Ammon's horn (tissue), 1 donor: Measurements from ENCODE around the gene GRID1.

Experiments used
- DNase-seq: peaks from one replicate; pipeline ENCODE4 v3.0.0-alpha.2; 2016; ENCODE audit warnings: low spot score

The GRID1 gene

GRCh38 chr10:85926136-85926535 is 440.5 kb downstream of the GRID1 start:
- DNase-seq = no peak

GRCh38 chr10:85925201-85925750 is 441.3 kb downstream of the GRID1 start:
- DNase-seq = no peak

- no peak for DNase-seq
Measured at GRCh38 chr10:85924382-85925102, 442.1 kb downstream of the GRID1 start.

DNA sequence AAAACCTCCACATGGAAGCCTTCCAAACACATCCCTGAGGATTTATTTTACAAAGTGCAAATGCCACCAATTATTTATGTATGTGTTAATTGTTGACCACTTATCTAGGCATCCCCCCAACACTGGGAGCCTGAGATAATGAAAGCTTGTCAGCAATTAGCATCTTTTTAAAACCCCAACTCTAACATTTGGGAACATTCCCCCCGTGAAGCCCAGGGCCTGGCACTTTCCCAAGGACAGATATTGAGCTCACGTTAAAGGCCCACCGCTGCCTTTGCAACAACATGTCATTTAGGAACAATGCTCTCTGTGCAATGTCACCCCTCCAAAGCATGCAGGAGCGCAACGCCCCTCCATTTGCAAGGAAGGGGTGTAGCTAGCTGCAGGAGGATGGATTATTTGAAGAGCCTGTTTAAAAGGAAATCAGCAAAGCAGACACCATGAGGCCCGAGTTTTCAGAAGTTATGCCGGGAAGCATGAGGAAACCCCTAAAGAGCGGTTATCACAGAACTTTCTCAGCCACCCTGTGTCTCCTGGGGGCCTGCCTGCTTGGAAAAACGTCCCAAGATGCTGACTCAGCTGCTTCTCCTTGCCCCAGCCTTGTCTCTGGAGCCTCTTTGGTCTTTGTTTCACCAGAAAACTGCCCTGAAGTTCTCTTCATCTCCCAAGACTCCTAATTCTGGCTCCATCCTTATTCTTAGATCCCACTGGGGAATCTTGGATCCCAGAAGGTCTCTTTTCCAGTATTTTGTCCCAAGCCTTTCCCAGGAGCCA is 444.1 kb downstream of the GRID1 start:
- DNase-seq = no peak

DNA sequence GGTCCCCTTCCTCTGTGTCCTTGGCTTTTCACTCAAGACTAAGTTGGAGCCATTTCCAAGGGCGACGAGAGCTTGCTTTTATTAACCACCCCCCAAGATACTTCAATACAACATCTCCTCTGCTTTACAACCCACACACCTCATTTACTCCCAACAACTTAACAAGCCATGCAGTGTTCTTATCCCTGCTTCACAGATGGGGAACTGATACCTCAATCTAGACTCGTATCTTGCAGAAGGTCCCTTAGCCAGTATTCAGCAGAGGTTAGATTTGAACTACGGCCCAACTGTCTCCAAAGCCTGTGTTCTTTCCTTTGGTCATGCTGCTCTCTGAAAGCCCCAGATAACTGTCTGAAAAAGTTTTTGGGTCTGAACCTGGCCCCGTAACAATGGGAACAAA is 444.8 kb downstream of the GRID1 start:
- DNase-seq = no peak

GRCh38 chr10:85920311-85920710 is 446.3 kb downstream of the GRID1 start:
- DNase-seq = no peak

GRCh38 chr10:85919491-85920021 is 447.0 kb downstream of the GRID1 start:
- DNase-seq = peak; percentile 36

DNA sequence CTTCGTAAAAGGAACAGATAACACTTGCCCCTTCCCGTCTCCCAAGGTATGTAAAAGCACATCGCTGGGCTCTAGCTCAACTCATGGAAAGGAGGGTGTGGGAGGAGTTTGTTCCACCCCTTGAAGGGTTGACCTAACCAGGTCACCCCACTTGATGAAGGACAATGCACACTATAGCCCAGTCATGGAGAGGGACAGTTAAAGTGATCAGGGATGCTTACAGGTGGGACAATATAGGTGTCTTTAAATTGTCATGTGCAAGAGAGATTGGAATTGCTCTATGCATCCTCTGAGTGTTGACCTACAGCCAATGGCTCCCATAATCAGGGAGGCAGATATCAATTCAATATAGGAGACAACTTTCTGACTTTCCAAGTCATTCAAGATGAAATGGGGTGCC is 448.2 kb downstream of the GRID1 start:
- DNase-seq = no peak

GRCh38 chr10:85917601-85918000 is 449.0 kb downstream of the GRID1 start:
- no peak for DNase-seq

DNA sequence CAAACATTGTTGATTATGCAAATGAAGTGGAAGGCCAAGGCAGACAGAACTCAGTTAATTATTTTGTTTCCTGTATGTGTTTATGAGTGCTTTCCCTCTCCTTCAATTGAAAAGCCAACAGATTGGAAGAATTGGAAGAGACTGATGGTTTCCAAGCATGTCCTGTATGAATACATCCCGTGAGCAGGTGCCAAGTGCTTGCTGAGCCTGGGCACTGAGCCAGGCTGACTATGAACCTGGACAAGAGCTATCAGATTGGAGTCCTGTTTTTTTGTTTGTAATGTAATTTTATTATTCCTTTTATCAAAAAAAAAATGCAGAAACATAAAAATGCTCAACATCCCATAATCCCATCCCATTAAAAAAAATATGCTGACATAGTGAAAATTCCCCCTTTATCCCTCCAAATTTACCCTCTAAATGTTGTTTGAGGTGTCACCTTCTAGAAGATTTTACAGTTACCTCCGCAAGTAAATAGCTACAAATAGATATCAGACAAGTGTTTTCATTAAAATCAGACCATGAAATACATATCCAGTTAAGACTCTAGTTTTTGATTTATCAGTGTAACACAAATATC is 449.5 kb downstream of the GRID1 start:
- DNase-seq = no peak

GRCh38 chr10:85916286-85916685 is 450.3 kb downstream of the GRID1 start:
- DNase-seq = no peak

DNA sequence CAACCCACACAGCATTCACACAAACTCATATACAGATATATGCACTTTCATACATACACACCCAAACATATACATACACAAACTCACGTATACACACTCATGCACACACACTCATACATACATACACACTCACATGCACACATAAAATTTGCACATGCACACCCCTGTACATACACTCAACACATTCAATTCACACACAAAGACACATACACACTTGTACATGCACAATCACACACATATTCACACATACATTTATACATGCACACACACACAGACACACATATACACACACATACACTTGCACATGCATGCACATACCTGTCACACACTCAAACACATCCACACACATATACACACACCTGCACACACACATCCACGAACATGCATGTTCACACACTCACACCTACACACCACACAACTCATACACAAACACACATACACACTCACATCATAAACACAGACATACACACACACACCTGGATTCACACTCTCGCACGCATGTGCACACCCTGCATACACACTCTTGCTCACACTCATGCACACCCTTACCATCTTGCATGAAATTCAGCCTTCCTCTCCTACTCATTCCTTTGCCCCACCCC is 451.2 kb downstream of the GRID1 start:
- DNase-seq = no peak

DNA sequence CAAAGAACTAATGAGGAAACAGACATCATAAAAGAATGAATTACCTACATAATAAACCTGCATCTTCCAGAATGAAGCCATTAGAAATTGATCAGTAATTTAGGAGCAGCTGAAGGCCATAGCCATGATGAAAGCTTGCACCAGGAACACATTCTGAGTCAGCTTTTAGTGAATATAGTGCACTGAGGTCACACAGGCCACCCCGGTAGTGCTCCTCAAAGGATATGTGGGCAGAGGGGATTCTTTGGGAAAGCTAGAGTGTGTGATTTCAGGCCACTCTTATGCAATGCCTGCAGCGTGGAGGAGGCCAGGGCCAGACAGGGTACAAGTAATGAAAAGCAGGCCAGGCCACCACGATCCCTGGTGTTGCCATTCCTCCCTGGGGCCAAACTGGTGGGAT is 451.9 kb downstream of the GRID1 start:
- no peak for DNase-seq

GRCh38 chr10:85908462-85908861 is 458.1 kb downstream of the GRID1 start:
- DNase-seq = no peak

DNA sequence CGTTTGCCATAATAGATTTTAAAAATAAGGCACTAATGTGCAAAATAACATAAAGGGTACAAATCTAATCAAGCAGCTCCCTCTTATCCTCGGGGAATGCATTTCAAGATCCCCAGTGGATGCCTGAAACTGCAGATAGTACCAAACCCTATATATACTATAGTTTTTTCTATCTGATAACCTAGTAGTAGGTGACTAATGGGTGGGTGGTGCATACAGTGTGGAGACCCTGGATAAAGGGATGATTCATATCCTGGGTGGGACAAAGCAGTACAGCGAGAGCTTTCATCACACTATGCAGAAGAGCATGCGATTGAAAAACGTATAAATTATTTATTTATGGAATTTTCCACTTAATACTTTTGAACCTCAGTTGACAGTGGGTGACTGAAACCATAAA is 464.5 kb downstream of the GRID1 start:
- no peak for DNase-seq

- DNase-seq = no peak
Measured at GRCh38 chr10:85901599-85901998, 465.0 kb downstream of the GRID1 start.

DNA sequence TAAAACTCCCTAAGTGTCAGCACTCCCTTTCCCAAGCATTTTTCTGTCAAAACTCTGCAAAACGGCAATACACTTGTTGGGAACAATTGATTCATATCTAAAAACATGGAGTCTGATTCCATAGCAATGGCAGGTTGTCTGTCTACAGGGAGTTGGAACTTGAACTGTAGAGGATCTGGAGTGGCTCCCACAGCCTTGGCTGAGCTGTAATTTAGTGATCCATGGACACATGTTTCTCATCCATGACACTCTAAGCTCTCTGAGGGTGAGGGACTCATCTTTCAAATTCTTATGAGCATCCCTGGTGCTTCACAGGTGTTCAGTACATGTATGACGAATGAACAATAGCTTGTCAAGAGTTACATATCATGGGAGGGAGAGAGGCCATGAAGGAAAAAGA is 466.1 kb downstream of the GRID1 start:
- no peak for DNase-seq

DNA sequence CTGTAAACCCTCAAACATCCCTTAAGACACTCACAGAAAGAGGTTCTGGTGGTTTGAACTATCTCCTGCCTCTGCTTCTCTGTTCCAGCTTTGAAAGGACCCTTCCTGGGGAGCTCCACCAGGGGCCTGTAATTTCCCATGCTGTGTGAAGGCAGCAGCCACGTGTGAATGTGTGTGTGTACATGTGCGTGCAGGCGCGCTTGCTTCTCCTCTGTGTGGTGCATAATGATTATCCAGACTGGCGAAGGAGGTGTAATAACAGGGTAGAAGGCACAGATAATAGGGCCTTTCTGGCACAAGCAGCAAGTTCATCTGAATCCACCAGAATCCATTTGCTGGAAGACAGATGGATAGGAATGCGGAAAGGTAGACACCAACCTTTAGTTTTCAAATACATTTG is 466.5 kb downstream of the GRID1 start:
- DNase-seq = no peak

- DNase-seq = no peak
Measured at GRCh38 chr10:85891472-85891871, 475.1 kb downstream of the GRID1 start.

DNA sequence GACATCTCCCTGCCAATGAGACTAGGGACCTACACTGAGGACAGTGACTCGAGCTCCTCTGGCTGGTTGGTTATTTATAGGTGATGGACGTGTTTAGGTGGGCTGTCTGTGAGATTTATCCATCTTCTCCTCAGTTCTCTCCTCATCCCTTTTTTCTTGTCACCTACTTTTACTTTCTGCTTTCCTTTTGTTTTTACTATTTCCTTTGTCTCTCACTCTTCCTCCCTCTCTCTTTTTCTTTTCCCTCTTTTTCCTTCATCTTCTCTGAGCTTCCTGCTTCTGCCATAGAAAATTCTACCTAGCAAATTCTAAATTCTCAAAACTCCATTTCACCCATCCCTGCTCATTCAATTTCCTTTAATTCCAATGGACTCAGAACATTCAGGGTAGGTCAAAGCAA is 478.0 kb downstream of the GRID1 start:
- no peak for DNase-seq

GRCh38 chr10:85888004-85888403 is 478.6 kb downstream of the GRID1 start:
- peak; percentile 78 for DNase-seq

DNA sequence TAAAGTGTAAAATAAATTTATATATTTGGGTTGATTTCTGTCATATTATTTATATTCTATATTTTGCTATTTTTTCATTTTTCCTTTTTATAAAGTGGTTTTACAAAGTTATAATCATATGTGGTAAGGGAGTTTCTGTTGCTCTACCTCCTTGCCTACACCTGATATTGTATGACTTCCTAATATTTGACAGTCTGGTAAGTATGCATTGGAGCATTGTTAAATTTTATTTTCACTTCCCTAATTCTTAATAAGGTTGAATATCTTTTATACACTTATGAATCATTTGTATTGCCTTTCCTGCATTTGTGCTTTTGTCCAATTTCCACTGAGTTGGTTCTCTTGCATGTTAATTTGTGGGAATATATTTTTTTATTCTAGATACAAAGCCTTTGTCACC is 492.4 kb downstream of the GRID1 start:
- DNase-seq = no peak
